Adrenal gland (tissue), 12 donors: Measurements from ENCODE around the gene NYAP2. TPM values are rescaled to one million over a fixed set of nuclear protein-coding genes. Genes with fewer than 3 reads are reported as not detected.

Experiments used
- DNase-seq, 7 donors: peaks; one replicate each; pipeline ENCODE4 v3.0.0-alpha.2; 2019 to 2020
- H3K27ac ChIP-seq, 5 donors: fragments of 200-600 bp; sonication (generic) in 4 of 5; 1 replicate in 3 of 5; 2 replicates in 2 of 5; pipeline versions ENCODE4 v1.5.1 to v1.8.0; 2016 to 2020; ENCODE audit warnings: mild to moderate bottlenecking in 1 of 5
- H3K27me3 ChIP-seq: fragments of 200-600 bp; 2 replicates; pipeline ENCODE4 v1.8.0; 2021
- H3K36me3 ChIP-seq, 2 donors: fragments of 200-600 bp; replicated peaks in 1 of 2; 1 replicate in 1 of 2; 2 replicates in 1 of 2; pipeline versions ENCODE4 v1.5.1 to v1.8.0; 2018 to 2022
- H3K4me1 ChIP-seq, 2 donors: fragments of 200-600 bp; replicated peaks in 1 of 2; 1 replicate in 1 of 2; 2 replicates in 1 of 2; pipeline versions ENCODE4 v1.5.1 to v1.8.0; 2018 to 2021
- H3K4me3 ChIP-seq, 4 donors: fragments of 200-600 bp; sonication (generic) in 3 of 4; one replicate each; pipeline ENCODE4 v1.5.1; 2016 to 2018
- H3K9me3 ChIP-seq, 3 donors: fragments of 200-600 bp; sonication (generic) in 1 of 3; replicated peaks in 1 of 3; 1 replicate in 2 of 3; 2 replicates in 1 of 3; pipeline versions ENCODE4 v1.5.1 to v1.8.0; 2016 to 2021
- CTCF ChIP-seq, 6 experiments: fragments of 450-650 bp in 4 of 6; fragments of 200-600 bp in 2 of 6; sonication (generic) in 1 of 6; IDR thresholded peaks; 1 replicate in 5 of 6; 2 replicates in 1 of 6; pipeline versions ENCODE4 v1.5.1 to v1.8.0; 2016 to 2021; ENCODE audit warnings: antibody characterized with exemption in 6 of 6, mild to moderate bottlenecking in 2 of 6, moderate library complexity in 1 of 6
- POLR2A ChIP-seq, 2 donors: fragments of 450-650 bp; IDR thresholded peaks; one replicate each; pipeline ENCODE4 v1.6.1; 2017; ENCODE audit warnings: antibody characterized with exemption in 2 of 2, mild to moderate bottlenecking in 2 of 2, moderate library complexity in 1 of 2
- WGBS, 4 donors: extraction: QIAGEN DNeasy Blood & Tissue Kit in 2 of 4; methylation state at CpG; one replicate each; pipeline versions ENCODE4 v1.1.5 to v1.1.7; 2013 to 2017; 5-methylcytosine and 5-hydroxymethylcytosine counted together
- intact Hi-C, 2 donors: fragments of 100-400 bp; cut with DNase I; formaldehyde crosslinking; loops; one replicate each; pipeline versions ENCODE4 v1.14.1 to v1.15.0; 2022 to 2023
- polyA plus RNA-seq, 3 donors: library from polyadenylated mRNA; stranded (reverse); fragments of 200-250 nt in 2 of 3; fragments of 350-450 nt in 1 of 3; fragmentation: Illumina TruSeq in 1 of 3; extraction: RNeasy Lipid Tissue Mini Kit (QIAGEN cat#74804) in 1 of 3; gene quantifications; one replicate each; pipeline ENCODE4 v1.2.3, GENCODE V29; 2013 to 2014
- total RNA-seq, 9 donors: library from RNA; depleted of rRNA in 4 of 9; stranded (reverse); fragments of >200 nt in 4 of 9; fragments of 120-200 nt in 1 of 9; fragmentation: NEBNext Ultra II Directional in 1 of 9; extraction: Animal tissue kit (Norgen Biotek cat#: 25700) in 1 of 9; gene quantifications; one replicate each; pipeline versions ENCODE4 v1.1.0 to v1.2.4, GENCODE V29; 2013 to 2023
- donor health status: healthy with polysubstance abuse.
- donor health status: Bipolar disorder and iron deficiency.
- donor health status: DM: yes; HTN: yes; CAD: no.
- donor health status: DM: no; HTN: no; CAD: no.
- donor health status: DM: no; HTN: no; CAD: no.
- donor health status: DM: yes; HTN: yes; CAD: no.

NYAP2 gene
- total and polyA plus RNA-seq, 12 donors = under 0.01 to 0.67 (median 0.11) TPM; not detected in 3

- peak overlapping the region in 1 of 4 donors; percentile 32 for H3K4me3 ChIP-seq
- no peaks in the 10 kb centered on the region for H3K36me3 ChIP-seq
- H3K27ac ChIP-seq = no peak overlapping the region
- DNase-seq = no peak
- no peaks in the 10 kb centered on the region for H3K27me3 ChIP-seq
- TF ChIP-seq CTCF (IDR thresholded peaks at IDR 0.05) (no peak), POLR2A (IDR thresholded peaks at IDR 0.05) (no peak)
- H3K4me1 ChIP-seq = no peaks in the 10 kb centered on the region
- intact Hi-C loops = no loop called here
- WGBS, 4 donors = 66 to 76% (median 70%) methylated on average over 10 of the region's 10 CpGs
- H3K9me3 ChIP-seq = no peaks in the 10 kb centered on the region
Measured at GRCh38 chr2:225464346-225465025, 65.0 kb downstream of the NYAP2 start.

- Histone ChIP-seq H3K27ac (no peak overlapping the region), H3K9me3 (no peaks in the 10 kb centered on the region), H3K4me1 (no peaks in the 10 kb centered on the region), H3K4me3 (no peak overlapping the region), H3K27me3 (no peaks in the 10 kb centered on the region), H3K36me3 (no peaks in the 10 kb centered on the region)
- no peak for DNase-seq
- intact Hi-C loops = no loop called here
- no peak for TF ChIP-seq POLR2A (IDR thresholded peaks at IDR 0.05)
- WGBS, 4 donors = 92 to 97% (median 94%) methylated on average over 4 of the region's 4 CpGs
Measured at GRCh38 chr2:225465827-225466226, 66.3 kb downstream of the NYAP2 start.

GRCh38 chr2:225466891-225467604, 67.5 kb downstream of the NYAP2 start:
- TF ChIP-seq CTCF (IDR thresholded peaks at IDR 0.05) (no peak), POLR2A (IDR thresholded peaks at IDR 0.05) (no peak)
- Histone ChIP-seq H3K4me1 (no peaks in the 10 kb centered on the region), H3K4me3 (no peak overlapping the region), H3K27ac (no peak overlapping the region), H3K9me3 (no peaks in the 10 kb centered on the region), H3K36me3 (no peaks in the 10 kb centered on the region), H3K27me3 (no peaks in the 10 kb centered on the region)
- intact Hi-C loops = no loop called here
- no peak for DNase-seq
- WGBS, 4 donors = 66 to 68% (median 67%) methylated on average over 9 of the region's 9 CpGs

- no peak overlapping the region for H3K27ac ChIP-seq
- DNase-seq = no peak
- TF ChIP-seq CTCF (IDR thresholded peaks at IDR 0.05) (no peak), POLR2A (IDR thresholded peaks at IDR 0.05) (no peak)
- no peaks in the 10 kb centered on the region for H3K9me3 ChIP-seq
- no peaks in the 10 kb centered on the region for H3K4me1 ChIP-seq
- WGBS, 4 donors = 67 to 78% (median 77%) methylated on average over 2 of the region's 2 CpGs
- intact Hi-C loops = no loop called here
- H3K27me3 ChIP-seq = no peaks in the 10 kb centered on the region
- H3K36me3 ChIP-seq = no peaks in the 10 kb centered on the region
- H3K4me3 ChIP-seq = no peak overlapping the region
Measured at GRCh38 chr2:225468131-225468530, 68.6 kb downstream of the NYAP2 start.
